SK-N-SH (cell line): ENCODE results near the gene SPNS1.

Experiments used
- CHD2 ChIP-seq: fragments of 150-350 bp; IDR thresholded peaks from 2 replicates; pipeline ENCODE4 v1.6.1; 2018; ENCODE audit warnings: low read length; ENCODE audit not compliant: partially characterized antibody
- ELF1 ChIP-seq: IDR thresholded peaks from 2 replicates; pipeline ENCODE4 v1.4.0; 2012
- EP300 ChIP-seq, 2 experiments: IDR thresholded peaks; 2 replicates each; pipeline versions ENCODE4 v1.4.0 to v1.6.1; 2012; ENCODE audit warnings: borderline replicate concordance in 1 of 2, low read depth in 1 of 2, low read length in 1 of 2
- EZH2phosphoT487 ChIP-seq: fragments of 200-600 bp; sonication (generic); IDR thresholded peaks from 2 replicates; pipeline ENCODE4 v1.6.1; 2017; ENCODE audit warnings: low read depth, mixed run types, mild to moderate bottlenecking, antibody characterized with exemption, moderate library complexity, borderline replicate concordance
- FOXM1 ChIP-seq: IDR thresholded peaks from 2 replicates; pipeline ENCODE4 v1.4.0; 2012; ENCODE audit warnings: low read depth, mild to moderate bottlenecking
- GABPA ChIP-seq: IDR thresholded peaks from 2 replicates; pipeline ENCODE4 v1.4.0; 2012; ENCODE audit warnings: low read depth, mild to moderate bottlenecking
- JUND ChIP-seq: IDR thresholded peaks from 2 replicates; pipeline ENCODE4 v1.4.0; 2012
- MXI1 ChIP-seq: IDR thresholded peaks from 2 replicates; pipeline ENCODE4 v1.6.1; 2012; ENCODE audit warnings: mild to moderate bottlenecking, low read depth, low read length, improper control_type of control experiment
- POLR2AphosphoS5 ChIP-seq: IDR thresholded peaks from 2 replicates; pipeline ENCODE4 v1.6.1; 2012; ENCODE audit warnings: low read depth, low read length
- TAF1 ChIP-seq: IDR thresholded peaks from 2 replicates; pipeline ENCODE4 v1.6.1; 2012; ENCODE audit warnings: low read depth, mild to moderate bottlenecking, low read length, moderate library complexity, borderline replicate concordance
- YY1 ChIP-seq: IDR thresholded peaks from 2 replicates; pipeline ENCODE4 v1.4.0; 2012; ENCODE audit warnings: low read depth, mild to moderate bottlenecking
- TF ChIP-seq, protein P1 (sequence below): IDR thresholded peaks from 2 replicates; pipeline ENCODE4 v1.6.1; 2012; ENCODE audit warnings: mild to moderate bottlenecking, low read depth, low read length, moderate library complexity
- TF ChIP-seq, protein P2 (sequence below): fragments of 200-600 bp; sonication (generic); IDR thresholded peaks from 2 replicates; pipeline ENCODE4 v1.6.1; 2017; ENCODE audit warnings: antibody characterized with exemption, mild to moderate bottlenecking, moderate library complexity
- TF ChIP-seq, protein P3 (sequence below): fragments of 150-350 bp; IDR thresholded peaks from 2 replicates; pipeline ENCODE4 v1.6.1; 2017; ENCODE audit warnings: antibody characterized with exemption, low read length, low read depth, borderline replicate concordance

DNA sequence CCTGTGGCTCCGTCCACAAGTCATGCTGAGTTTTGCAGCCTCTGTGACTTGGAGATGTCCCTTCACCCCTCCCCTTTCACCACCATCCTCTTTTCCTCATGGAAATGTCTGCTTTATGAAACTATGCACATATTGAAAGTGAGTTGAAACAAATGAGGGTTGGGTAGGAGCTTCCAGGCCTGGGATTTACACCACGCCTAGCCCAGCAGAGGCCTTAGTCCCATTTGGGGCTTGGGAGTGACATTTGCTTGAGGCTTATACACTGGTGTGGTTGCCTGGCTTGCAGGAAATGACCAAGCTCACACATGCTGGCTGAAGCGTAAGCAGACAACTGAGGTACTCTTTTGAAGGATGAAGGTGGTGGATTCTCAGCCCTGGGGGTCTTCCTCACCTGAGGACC lies 10.5 kb upstream of the SPNS1 start:
- TF ChIP-seq JUND (no peak), TAF1 (no peak), MXI1 (no peak), GABPA (no peak), FOXM1 (no peak), EZH2phosphoT487 (no peak), CHD2 (no peak), ELF1 (no peak), EP300 (IDR thresholded peaks at IDR 0.05; ENCODE audit: borderline replicate concordance in 1 of 2, low read depth in 1 of 2, low read length in 1 of 2) (no peak), YY1 (no peak), POLR2AphosphoS5 (no peak)
- TF ChIP-seq, protein P1, sequence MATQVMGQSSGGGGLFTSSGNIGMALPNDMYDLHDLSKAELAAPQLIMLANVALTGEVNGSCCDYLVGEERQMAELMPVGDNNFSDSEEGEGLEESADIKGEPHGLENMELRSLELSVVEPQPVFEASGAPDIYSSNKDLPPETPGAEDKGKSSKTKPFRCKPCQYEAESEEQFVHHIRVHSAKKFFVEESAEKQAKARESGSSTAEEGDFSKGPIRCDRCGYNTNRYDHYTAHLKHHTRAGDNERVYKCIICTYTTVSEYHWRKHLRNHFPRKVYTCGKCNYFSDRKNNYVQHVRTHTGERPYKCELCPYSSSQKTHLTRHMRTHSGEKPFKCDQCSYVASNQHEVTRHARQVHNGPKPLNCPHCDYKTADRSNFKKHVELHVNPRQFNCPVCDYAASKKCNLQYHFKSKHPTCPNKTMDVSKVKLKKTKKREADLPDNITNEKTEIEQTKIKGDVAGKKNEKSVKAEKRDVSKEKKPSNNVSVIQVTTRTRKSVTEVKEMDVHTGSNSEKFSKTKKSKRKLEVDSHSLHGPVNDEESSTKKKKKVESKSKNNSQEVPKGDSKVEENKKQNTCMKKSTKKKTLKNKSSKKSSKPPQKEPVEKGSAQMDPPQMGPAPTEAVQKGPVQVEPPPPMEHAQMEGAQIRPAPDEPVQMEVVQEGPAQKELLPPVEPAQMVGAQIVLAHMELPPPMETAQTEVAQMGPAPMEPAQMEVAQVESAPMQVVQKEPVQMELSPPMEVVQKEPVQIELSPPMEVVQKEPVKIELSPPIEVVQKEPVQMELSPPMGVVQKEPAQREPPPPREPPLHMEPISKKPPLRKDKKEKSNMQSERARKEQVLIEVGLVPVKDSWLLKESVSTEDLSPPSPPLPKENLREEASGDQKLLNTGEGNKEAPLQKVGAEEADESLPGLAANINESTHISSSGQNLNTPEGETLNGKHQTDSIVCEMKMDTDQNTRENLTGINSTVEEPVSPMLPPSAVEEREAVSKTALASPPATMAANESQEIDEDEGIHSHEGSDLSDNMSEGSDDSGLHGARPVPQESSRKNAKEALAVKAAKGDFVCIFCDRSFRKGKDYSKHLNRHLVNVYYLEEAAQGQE, result no peak
- TF ChIP-seq, protein P2, sequence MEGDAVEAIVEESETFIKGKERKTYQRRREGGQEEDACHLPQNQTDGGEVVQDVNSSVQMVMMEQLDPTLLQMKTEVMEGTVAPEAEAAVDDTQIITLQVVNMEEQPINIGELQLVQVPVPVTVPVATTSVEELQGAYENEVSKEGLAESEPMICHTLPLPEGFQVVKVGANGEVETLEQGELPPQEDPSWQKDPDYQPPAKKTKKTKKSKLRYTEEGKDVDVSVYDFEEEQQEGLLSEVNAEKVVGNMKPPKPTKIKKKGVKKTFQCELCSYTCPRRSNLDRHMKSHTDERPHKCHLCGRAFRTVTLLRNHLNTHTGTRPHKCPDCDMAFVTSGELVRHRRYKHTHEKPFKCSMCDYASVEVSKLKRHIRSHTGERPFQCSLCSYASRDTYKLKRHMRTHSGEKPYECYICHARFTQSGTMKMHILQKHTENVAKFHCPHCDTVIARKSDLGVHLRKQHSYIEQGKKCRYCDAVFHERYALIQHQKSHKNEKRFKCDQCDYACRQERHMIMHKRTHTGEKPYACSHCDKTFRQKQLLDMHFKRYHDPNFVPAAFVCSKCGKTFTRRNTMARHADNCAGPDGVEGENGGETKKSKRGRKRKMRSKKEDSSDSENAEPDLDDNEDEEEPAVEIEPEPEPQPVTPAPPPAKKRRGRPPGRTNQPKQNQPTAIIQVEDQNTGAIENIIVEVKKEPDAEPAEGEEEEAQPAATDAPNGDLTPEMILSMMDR, result no peak
- TF ChIP-seq, protein P3, sequence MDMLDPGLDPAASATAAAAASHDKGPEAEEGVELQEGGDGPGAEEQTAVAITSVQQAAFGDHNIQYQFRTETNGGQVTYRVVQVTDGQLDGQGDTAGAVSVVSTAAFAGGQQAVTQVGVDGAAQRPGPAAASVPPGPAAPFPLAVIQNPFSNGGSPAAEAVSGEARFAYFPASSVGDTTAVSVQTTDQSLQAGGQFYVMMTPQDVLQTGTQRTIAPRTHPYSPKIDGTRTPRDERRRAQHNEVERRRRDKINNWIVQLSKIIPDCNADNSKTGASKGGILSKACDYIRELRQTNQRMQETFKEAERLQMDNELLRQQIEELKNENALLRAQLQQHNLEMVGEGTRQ, result no peak
